Measurements from ENCODE around the gene FNDC3A. TPM values are rescaled to one million over a fixed set of nuclear protein-coding genes. Genes with fewer than 3 reads are reported as not detected.

FNDC3A gene
- polyA plus RNA-seq, 2 donors: 6.0 to 7.3 TPM

GRCh38 chr13:48949566-48950500 is 25.9 kb upstream of the FNDC3A start:
- Histone ChIP-seq H3K36me3 (ENCODE audit: control insufficient read depth in 2 of 2, insufficient read depth in 2 of 2, low read length in 1 of 2) (no peaks in the 10 kb centered on the region), H3K27ac (ENCODE audit: low read depth in 2 of 2, low read length in 1 of 2) (no peak overlapping the region), H3K4me3 (ENCODE audit: low read depth in 1 of 2, low read length in 2 of 2) (no peak overlapping the region), H3K4me1 (ENCODE audit: control insufficient read depth in 2 of 2, insufficient read depth in 2 of 2, low read length in 1 of 2) (no peaks in the 10 kb centered on the region), H3K27me3 (ENCODE audit: control insufficient read depth in 1 of 2, insufficient read depth in 2 of 2, low read length in 2 of 2) (no peaks in the 10 kb centered on the region), H3K9me3 (ENCODE audit: control insufficient read depth in 2 of 2, insufficient read depth in 1 of 2, low read depth in 1 of 2, low read length in 1 of 2) (no peaks in the 10 kb centered on the region)
- WGBS, 2 donors: 55 to 61% methylated on average over 4 of the region's 4 CpGs

DNA sequence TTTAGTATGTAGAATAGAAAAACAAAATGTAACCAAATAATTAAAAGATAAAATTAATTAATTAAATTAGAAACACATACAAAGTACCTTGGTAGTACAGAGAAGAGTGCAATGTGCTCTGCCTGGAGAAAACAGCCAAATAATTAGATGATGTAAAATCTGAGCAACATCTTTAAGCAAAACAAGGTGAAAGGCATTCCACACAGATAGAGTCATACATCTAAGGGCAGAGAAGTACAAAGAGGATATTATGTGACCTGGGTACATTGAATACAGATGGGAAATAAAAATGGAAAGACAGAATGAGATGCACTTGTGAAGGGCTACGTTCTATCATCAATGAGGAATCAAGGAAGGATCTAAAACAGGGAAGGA is 25.2 kb upstream of the FNDC3A start:
- Histone ChIP-seq H3K4me1 (ENCODE audit: control insufficient read depth in 2 of 2, insufficient read depth in 2 of 2, low read length in 1 of 2) (no peaks in the 10 kb centered on the region), H3K4me3 (ENCODE audit: low read depth in 1 of 2, low read length in 2 of 2) (no peak overlapping the region), H3K36me3 (ENCODE audit: control insufficient read depth in 2 of 2, insufficient read depth in 2 of 2, low read length in 1 of 2) (no peaks in the 10 kb centered on the region), H3K27me3 (ENCODE audit: control insufficient read depth in 1 of 2, insufficient read depth in 2 of 2, low read length in 2 of 2) (no peaks in the 10 kb centered on the region), H3K9me3 (ENCODE audit: control insufficient read depth in 2 of 2, insufficient read depth in 1 of 2, low read depth in 1 of 2, low read length in 1 of 2) (no peaks in the 10 kb centered on the region), H3K27ac (ENCODE audit: low read depth in 2 of 2, low read length in 1 of 2) (no peak overlapping the region)
- 67 to 70% methylated on average over 1 of the region's 1 CpG for WGBS, 2 donors

- H3K27ac ChIP-seq (ENCODE audit: low read depth in 2 of 2, low read length in 1 of 2): no peak overlapping the region
- H3K36me3 ChIP-seq (ENCODE audit: control insufficient read depth in 2 of 2, insufficient read depth in 2 of 2, low read length in 1 of 2): no peaks in the 10 kb centered on the region
- H3K9me3 ChIP-seq (ENCODE audit: control insufficient read depth in 2 of 2, insufficient read depth in 1 of 2, low read depth in 1 of 2, low read length in 1 of 2): no peaks in the 10 kb centered on the region
- no peaks in the 10 kb centered on the region for H3K4me1 ChIP-seq (ENCODE audit: control insufficient read depth in 2 of 2, insufficient read depth in 2 of 2, low read length in 1 of 2)
- WGBS, 2 donors: 57 to 68% methylated on average over 6 of the region's 6 CpGs
- H3K4me3 ChIP-seq (ENCODE audit: low read depth in 1 of 2, low read length in 2 of 2): no peak overlapping the region
- H3K27me3 ChIP-seq (ENCODE audit: control insufficient read depth in 1 of 2, insufficient read depth in 2 of 2, low read length in 2 of 2): no peaks in the 10 kb centered on the region
These were observed 21.6 kb upstream of the FNDC3A start for GRCh38 chr13:48954081-48954480.

DNA sequence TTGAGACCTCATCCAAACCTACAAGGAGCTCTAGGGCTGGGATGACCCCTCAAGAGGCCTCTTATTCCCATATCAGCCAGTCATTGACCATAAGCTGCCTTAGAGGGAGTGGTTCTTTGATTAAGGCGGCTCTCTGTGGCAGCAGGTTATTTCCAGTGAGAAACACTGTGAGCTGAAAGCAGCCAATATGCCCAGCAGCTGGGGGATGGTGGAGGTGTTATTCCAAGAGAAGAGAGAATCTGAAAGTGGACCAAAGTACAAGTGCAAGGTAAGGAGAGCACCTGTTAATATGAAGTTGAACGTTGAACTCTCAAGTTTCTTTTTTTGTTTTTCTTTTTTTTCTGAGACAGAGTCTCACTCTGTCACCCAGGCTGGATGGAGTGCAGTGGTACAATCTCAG is 20.2 kb upstream of the FNDC3A start:
- Histone ChIP-seq H3K4me1 (ENCODE audit: control insufficient read depth in 2 of 2, insufficient read depth in 2 of 2, low read length in 1 of 2) (no peaks in the 10 kb centered on the region), H3K27ac (ENCODE audit: low read depth in 2 of 2, low read length in 1 of 2) (no peak overlapping the region)
- WGBS, 2 donors: 50 to 84% methylated on average over 2 of the region's 2 CpGs

DNA sequence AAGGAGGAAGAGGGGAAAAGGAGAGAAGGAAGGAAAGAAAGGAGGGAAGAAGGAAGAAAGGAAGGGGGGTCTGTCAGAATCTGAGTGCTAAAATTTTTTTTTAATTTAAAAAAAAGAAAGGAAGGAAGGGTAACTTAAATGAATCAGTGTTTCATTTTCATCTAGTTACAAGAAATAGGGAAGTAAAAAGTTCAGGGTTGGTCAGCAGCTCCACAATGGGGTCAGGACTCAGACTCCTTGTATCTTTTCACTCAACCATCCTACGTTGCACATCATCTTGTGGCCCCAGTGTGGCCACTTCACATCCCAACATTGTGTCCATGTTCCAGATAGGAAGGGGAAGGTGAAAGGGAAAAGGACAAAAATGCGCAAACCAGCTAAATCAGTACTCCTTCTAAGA is 14.3 kb upstream of the FNDC3A start:
- Histone ChIP-seq H3K4me1 (ENCODE audit: control insufficient read depth in 2 of 2, insufficient read depth in 2 of 2, low read length in 1 of 2) (no peaks in the 10 kb centered on the region), H3K27me3 (ENCODE audit: control insufficient read depth in 1 of 2, insufficient read depth in 2 of 2, low read length in 2 of 2) (no peaks in the 10 kb centered on the region), H3K36me3 (ENCODE audit: control insufficient read depth in 2 of 2, insufficient read depth in 2 of 2, low read length in 1 of 2) (no peaks in the 10 kb centered on the region), H3K9me3 (ENCODE audit: control insufficient read depth in 2 of 2, insufficient read depth in 1 of 2, low read depth in 1 of 2, low read length in 1 of 2) (no peaks in the 10 kb centered on the region), H3K4me3 (ENCODE audit: low read depth in 1 of 2, low read length in 2 of 2) (no peak overlapping the region), H3K27ac (ENCODE audit: low read depth in 2 of 2, low read length in 1 of 2) (no peak overlapping the region)
- 84 to 95% methylated on average over 2 of the region's 2 CpGs for WGBS, 2 donors

More for the DNA sequence above, 20.2 kb upstream of the FNDC3A start:
- H3K9me3 ChIP-seq (ENCODE audit: control insufficient read depth in 2 of 2, insufficient read depth in 1 of 2, low read depth in 1 of 2, low read length in 1 of 2): no peaks in the 10 kb centered on the region
- no peak overlapping the region for H3K4me3 ChIP-seq (ENCODE audit: low read depth in 1 of 2, low read length in 2 of 2)
- H3K36me3 ChIP-seq (ENCODE audit: control insufficient read depth in 2 of 2, insufficient read depth in 2 of 2, low read length in 1 of 2): no peaks in the 10 kb centered on the region
- H3K27me3 ChIP-seq (ENCODE audit: control insufficient read depth in 1 of 2, insufficient read depth in 2 of 2, low read length in 2 of 2): no peaks in the 10 kb centered on the region

GRCh38 chr13:48962281-48962680 is 13.4 kb upstream of the FNDC3A start:
- no peaks in the 10 kb centered on the region for H3K27me3 ChIP-seq (ENCODE audit: control insufficient read depth in 1 of 2, insufficient read depth in 2 of 2, low read length in 2 of 2)
- H3K4me1 ChIP-seq (ENCODE audit: control insufficient read depth in 2 of 2, insufficient read depth in 2 of 2, low read length in 1 of 2): no peaks in the 10 kb centered on the region
- WGBS, 2 donors: 73 to 75% methylated on average over 4 of the region's 4 CpGs
- no peaks in the 10 kb centered on the region for H3K9me3 ChIP-seq (ENCODE audit: control insufficient read depth in 2 of 2, insufficient read depth in 1 of 2, low read depth in 1 of 2, low read length in 1 of 2)
- H3K27ac ChIP-seq (ENCODE audit: low read depth in 2 of 2, low read length in 1 of 2): no peak overlapping the region
- H3K4me3 ChIP-seq (ENCODE audit: low read depth in 1 of 2, low read length in 2 of 2): no peak overlapping the region
- no peaks in the 10 kb centered on the region for H3K36me3 ChIP-seq (ENCODE audit: control insufficient read depth in 2 of 2, insufficient read depth in 2 of 2, low read length in 1 of 2)

- 50 to 65% methylated on average over 2 of the region's 2 CpGs for WGBS, 2 donors
- Histone ChIP-seq H3K27me3 (ENCODE audit: control insufficient read depth in 1 of 2, insufficient read depth in 2 of 2, low read length in 2 of 2) (peaks cover 0 to 2% of the 10 kb centered on the region in 2 donors), H3K4me3 (ENCODE audit: low read depth in 1 of 2, low read length in 2 of 2) (no peak overlapping the region), H3K4me1 (ENCODE audit: control insufficient read depth in 2 of 2, insufficient read depth in 2 of 2, low read length in 1 of 2) (no peaks in the 10 kb centered on the region), H3K36me3 (ENCODE audit: control insufficient read depth in 2 of 2, insufficient read depth in 2 of 2, low read length in 1 of 2) (no peaks in the 10 kb centered on the region), H3K27ac (ENCODE audit: low read depth in 2 of 2, low read length in 1 of 2) (no peak overlapping the region), H3K9me3 (ENCODE audit: control insufficient read depth in 2 of 2, insufficient read depth in 1 of 2, low read depth in 1 of 2, low read length in 1 of 2) (no peaks in the 10 kb centered on the region)
These were observed 10.0 kb upstream of the FNDC3A start for GRCh38 chr13:48965736-48966135.

- peaks cover 0 to 2% of the 10 kb centered on the region in 2 donors for H3K4me1 ChIP-seq (ENCODE audit: control insufficient read depth in 2 of 2, insufficient read depth in 2 of 2, low read length in 1 of 2)
- H3K9me3 ChIP-seq (ENCODE audit: control insufficient read depth in 2 of 2, insufficient read depth in 1 of 2, low read depth in 1 of 2, low read length in 1 of 2): no peaks in the 10 kb centered on the region
- 60 to 74% methylated on average over 1 of the region's 1 CpG for WGBS, 2 donors
- no peak overlapping the region for H3K27ac ChIP-seq (ENCODE audit: low read depth in 2 of 2, low read length in 1 of 2)
- no peaks in the 10 kb centered on the region for H3K36me3 ChIP-seq (ENCODE audit: control insufficient read depth in 2 of 2, insufficient read depth in 2 of 2, low read length in 1 of 2)
- H3K4me3 ChIP-seq (ENCODE audit: low read depth in 1 of 2, low read length in 2 of 2): no peak overlapping the region
- H3K27me3 ChIP-seq (ENCODE audit: control insufficient read depth in 1 of 2, insufficient read depth in 2 of 2, low read length in 2 of 2): peaks cover 0 to 2% of the 10 kb centered on the region in 2 donors
These were observed 6.0 kb upstream of the FNDC3A start for GRCh38 chr13:48969685-48970084.

- Histone ChIP-seq H3K4me1 (ENCODE audit: control insufficient read depth in 2 of 2, insufficient read depth in 2 of 2, low read length in 1 of 2) (peaks cover 0 to 2% of the 10 kb centered on the region in 2 donors), H3K9me3 (ENCODE audit: control insufficient read depth in 2 of 2, insufficient read depth in 1 of 2, low read depth in 1 of 2, low read length in 1 of 2) (no peaks in the 10 kb centered on the region)
- WGBS, 2 donors: 94 to 100% methylated on average over 1 of the region's 1 CpG
These were observed 1.8 kb upstream of the FNDC3A start for GRCh38 chr13:48973845-48974431.

More at GRCh38 chr13:48973845-48974431, 1.8 kb upstream of the FNDC3A start:
- Histone ChIP-seq H3K4me3 (ENCODE audit: low read depth in 1 of 2, low read length in 2 of 2) (no peak overlapping the region), H3K36me3 (ENCODE audit: control insufficient read depth in 2 of 2, insufficient read depth in 2 of 2, low read length in 1 of 2) (no peaks in the 10 kb centered on the region), H3K27me3 (ENCODE audit: control insufficient read depth in 1 of 2, insufficient read depth in 2 of 2, low read length in 2 of 2) (peaks cover 0 to 2% of the 10 kb centered on the region in 2 donors), H3K27ac (ENCODE audit: low read depth in 2 of 2, low read length in 1 of 2) (no peak overlapping the region)
